B cell (primary cell): ENCODE measurements around the gene IL22RA1. TPM values are rescaled to one million over a fixed set of nuclear protein-coding genes. Genes with fewer than 3 reads are reported as not detected.

Experiments
- ATAC-seq: fragments of 200-7000 bp; cut with Tn5 transposase; one replicate; pipeline ENCODE4 v1.10.0; 2021; ENCODE audit warnings: low read depth, mild to moderate bottlenecking, moderate number of reproducible peaks, moderate library complexity
- CTCF ChIA-PET: fragments of 350-600 bp; sonication (Branson Sonifier 250); formaldehyde crosslinking; loops from one replicate; lab custom pipeline; 2021; ENCODE audit warnings: antibody characterized with exemption, inconsistent platforms; lab: Charles Lee
- POLR2A ChIA-PET: fragments of 350-600 bp; sonication (Branson Sonifier 250); formaldehyde crosslinking; loops from one replicate; lab custom pipeline; 2021; ENCODE audit warnings: antibody characterized with exemption; lab: Charles Lee
- DNase-seq: peaks from one replicate; pipeline ENCODE4 v3.0.0; 2013
- H2AFZ ChIP-seq: 2 replicates; pipeline ENCODE4 v1.6.1; 2012; ENCODE audit warnings: mild to moderate bottlenecking, low read depth, low read length; ENCODE audit not compliant: insufficient read depth, poor library complexity, severe bottlenecking
- H3K27ac ChIP-seq, 2 donors: 1 replicate in 1 of 2; 2 replicates in 1 of 2; pipeline ENCODE4 v1.5.1; 2012 to 2013; ENCODE audit warnings: low read length in 2 of 2, mild to moderate bottlenecking in 2 of 2, moderate library complexity in 1 of 2
- H3K27me3 ChIP-seq, 4 experiments: fragments of 200-600 bp in 1 of 4; sonication (generic) in 1 of 4; replicated peaks in 1 of 4; 1 replicate in 2 of 4; 2 replicates in 2 of 4; pipeline versions ENCODE4 v1.6.1 to v1.7.0; 2013 to 2016; ENCODE audit warnings: low read length in 3 of 4, mild to moderate bottlenecking in 2 of 4, mixed read lengths in 1 of 4, moderate library complexity in 1 of 4; ENCODE audit not compliant: insufficient read depth in 4 of 4, control insufficient read depth in 3 of 4; ENCODE audit errors: control extremely low read depth in 1 of 4
- H3K36me3 ChIP-seq, 2 experiments: replicated peaks in 1 of 2; 1 replicate in 1 of 2; 2 replicates in 1 of 2; pipeline versions ENCODE4 v1.6.1 to v1.7.1; 2013; ENCODE audit warnings: low read length in 1 of 2; ENCODE audit not compliant: insufficient read depth in 2 of 2, control insufficient read depth in 1 of 2; ENCODE audit errors: control extremely low read depth in 1 of 2, extremely low read depth in 1 of 2
- H3K4me1 ChIP-seq, 2 donors: fragments of 200-600 bp in 1 of 2; sonication (generic) in 1 of 2; 1 replicate in 1 of 2; 2 replicates in 1 of 2; pipeline versions ENCODE4 v1.5.1 to v1.6.1; 2013 to 2017; ENCODE audit warnings: low read length in 2 of 2; ENCODE audit not compliant: control insufficient read depth in 2 of 2, insufficient read depth in 2 of 2
- H3K4me2 ChIP-seq: replicated peaks from 2 replicates; pipeline ENCODE3; 2012; ENCODE audit warnings: mild to moderate bottlenecking, low read depth, low read length; ENCODE audit not compliant: poor library complexity, severe bottlenecking
- H3K4me3 ChIP-seq, 5 experiments: fragments of 200-600 bp in 1 of 5; sonication (generic) in 1 of 5; 1 replicate in 3 of 5; 2 replicates in 2 of 5; pipeline versions ENCODE4 v1.5.1 to v1.7.0; 2011 to 2016; ENCODE audit warnings: low read length in 4 of 5, mild to moderate bottlenecking in 4 of 5, low read depth in 2 of 5, control low read depth in 1 of 5, moderate library complexity in 1 of 5; ENCODE audit not compliant: insufficient read depth in 1 of 5; ENCODE audit errors: control extremely low read depth in 1 of 5, extremely low read depth in 1 of 5
- H3K79me2 ChIP-seq: fragments of 200-600 bp; sonication (generic); one replicate; pipeline ENCODE4 v1.6.0; 2016; ENCODE audit warnings: low read length; ENCODE audit not compliant: control insufficient read depth, insufficient read depth
- H3K9ac ChIP-seq: fragments of 200-600 bp; sonication (generic); 2 replicates; pipeline ENCODE4 v1.6.1; 2017; ENCODE audit warnings: mild to moderate bottlenecking, low read length, moderate library complexity
- H3K9me3 ChIP-seq, 3 donors: one replicate each; pipeline versions ENCODE4 v1.6.1 to v1.7.1; 2013; ENCODE audit warnings: low read length in 2 of 3; ENCODE audit not compliant: control insufficient read depth in 2 of 3, insufficient read depth in 1 of 3; ENCODE audit errors: control extremely low read depth in 1 of 3
- H4K20me1 ChIP-seq: 2 replicates; pipeline ENCODE4 v1.6.0; 2012; ENCODE audit warnings: mild to moderate bottlenecking, low read length; ENCODE audit not compliant: insufficient read depth, control insufficient read depth, poor library complexity, severe bottlenecking
- H3K27ac Mint-ChIP-seq: one replicate; pipeline ENCODE4 v1.8.0; 2021; ENCODE audit warnings: mixed read lengths
- H3K27me3 Mint-ChIP-seq: one replicate; pipeline ENCODE4 v1.8.0; 2021; ENCODE audit warnings: mixed read lengths
- H3K4me1 Mint-ChIP-seq: one replicate; pipeline ENCODE4 v1.8.0; 2021; ENCODE audit warnings: mixed read lengths
- H3K4me3 Mint-ChIP-seq: one replicate; pipeline ENCODE4 v1.8.0; 2021; ENCODE audit warnings: mixed read lengths
- H3K9me3 Mint-ChIP-seq: one replicate; pipeline ENCODE4 v1.8.0; 2022; ENCODE audit warnings: mixed read lengths; ENCODE audit not compliant: insufficient read depth
- CTCF ChIP-seq: fragments of 200-600 bp; IDR thresholded peaks from one replicate; pipeline ENCODE4 v1.8.0; 2022; ENCODE audit warnings: antibody characterized with exemption, mild to moderate bottlenecking
- EZH2 ChIP-seq: IDR thresholded peaks from 2 replicates; pipeline ENCODE4 v1.6.1; 2012; ENCODE audit warnings: borderline replicate concordance, low read depth, mild to moderate bottlenecking, moderate library complexity, low read length; ENCODE audit not compliant: insufficient read depth, poor library complexity, severe bottlenecking
- WGBS: methylation state at CpG from one replicate; pipeline ENCODE4 v1.1.5; 2013; ENCODE audit warnings: missing lambda C conversion rate; ENCODE audit not compliant: insufficient coverage; 5-methylcytosine and 5-hydroxymethylcytosine counted together
- intact Hi-C: fragments of 100-400 bp; cut with micrococcal nuclease; formaldehyde crosslinking; loops from one replicate; pipeline ENCODE4 v1.10.0; 2022
- polyA plus RNA-seq: library from polyadenylated mRNA; depleted of rRNA; stranded (reverse); fragments of >200 nt; gene quantifications from 2 replicates; pipeline ENCODE4 v1.2.3, GENCODE V29; 2012
- total RNA-seq, 2 donors: library from RNA; stranded (reverse); fragments of 120-200 nt in 1 of 2; gene quantifications; 1 replicate in 1 of 2; 2 replicates in 1 of 2; pipeline versions ENCODE4 v1.2.3 to v1.2.4, GENCODE V29; 2013 to 2022

IL22RA1 gene
- total and polyA plus RNA-seq, 2 donors (not counting 1 experiment from before 2014, with no cell fraction given), result 0.10 TPM

DNA sequence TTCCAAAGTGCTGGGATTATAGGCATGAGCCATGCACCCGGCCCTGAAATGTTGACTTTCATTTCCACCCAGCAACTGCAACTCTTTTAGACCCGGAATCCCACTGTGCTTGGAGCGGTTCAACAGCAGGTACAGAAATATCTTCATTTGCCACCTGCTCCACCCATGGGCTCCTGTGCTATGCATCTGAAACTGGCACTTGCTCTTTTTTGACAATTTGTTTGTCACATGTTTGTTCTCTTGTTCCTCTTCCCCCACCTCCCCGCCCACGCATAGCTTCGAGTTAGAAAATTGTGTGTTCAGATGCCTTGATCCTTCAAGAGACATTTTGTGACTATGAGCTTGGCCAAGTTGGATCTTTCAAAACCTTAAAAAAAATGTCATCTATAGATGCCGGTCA is 46.6 kb upstream of the IL22RA1 start:
- Histone ChIP-seq H3K27ac (peak overlapping the region; percentile 79 to 85), H2AFZ (no peak overlapping the region), H3K4me2 (peak overlapping the region; percentile 75), H3K4me3 (peak overlapping the region in 4 of 5 experiments; percentile 12 to 51 (median 32)), H3K36me3 (no peaks in the 10 kb centered on the region), H3K9ac (peak overlapping the region; percentile 33), H3K27me3 (no peaks in the 10 kb centered on the region), H3K9me3 (no peaks in the 10 kb centered on the region), H4K20me1 (peaks cover 5% of the 10 kb centered on the region), H3K4me1 (peaks cover 64 to 85% of the 10 kb centered on the region in 2 donors), H3K79me2 (peaks cover 23% of the 10 kb centered on the region)
- intact Hi-C loops, result loop anchor here (1.0 kb wide), 1 partner anchor 10 kb away; no protein-coding TSS in a partner anchor
- peak overlapping the region; percentile 97 for H3K27ac Mint-ChIP-seq
- H3K9me3 Mint-ChIP-seq, result no peaks in the 10 kb centered on the region
- WGBS, result 6% methylated on average over 4 of the region's 7 CpGs
- CTCF ChIA-PET, result interaction anchor here (0.7 to 19.0 kb wide), 15 partner anchors 9 to 597 kb away, joined by 3 to 616 read pairs (median 5); partner anchors contain the start of gene NIPAL3
- H3K4me1 Mint-ChIP-seq, result peaks cover 80% of the 10 kb centered on the region
- POLR2A ChIA-PET, result interaction anchor here (0.8 to 2.4 kb wide), 5 partner anchors 9 to 453 kb away, joined by 3 to 15 read pairs (median 9); partner anchors contain the start of gene NIPAL3
- peak; percentile 91 for DNase-seq
- no peak for TF ChIP-seq EZH2
- no peak for TF ChIP-seq CTCF
- peak overlapping the region; percentile 78 for H3K4me3 Mint-ChIP-seq
- H3K27me3 Mint-ChIP-seq, result no peaks in the 10 kb centered on the region
- ATAC-seq, result peak; percentile 34
